SK-N-SH (cell line): Measurements from ENCODE around the gene UBE2G2.

Experiments used
- CTCF ChIP-seq: fragments of 200-600 bp; sonication (generic); IDR thresholded peaks from 2 replicates; pipeline ENCODE4 v1.6.1; 2017; ENCODE audit warnings: antibody characterized with exemption, mild to moderate bottlenecking, moderate library complexity
- RXRA ChIP-seq: IDR thresholded peaks from 2 replicates; pipeline ENCODE4 v1.4.0; 2012; ENCODE audit warnings: low read depth, mild to moderate bottlenecking, borderline replicate concordance
- SMC3 ChIP-seq: IDR thresholded peaks from 2 replicates; pipeline ENCODE4 v1.6.1; 2012; ENCODE audit warnings: low read depth, low read length, improper control_type of control experiment
- TAF1 ChIP-seq: IDR thresholded peaks from 2 replicates; pipeline ENCODE4 v1.6.1; 2012; ENCODE audit warnings: low read depth, mild to moderate bottlenecking, low read length, moderate library complexity, borderline replicate concordance

DNA sequence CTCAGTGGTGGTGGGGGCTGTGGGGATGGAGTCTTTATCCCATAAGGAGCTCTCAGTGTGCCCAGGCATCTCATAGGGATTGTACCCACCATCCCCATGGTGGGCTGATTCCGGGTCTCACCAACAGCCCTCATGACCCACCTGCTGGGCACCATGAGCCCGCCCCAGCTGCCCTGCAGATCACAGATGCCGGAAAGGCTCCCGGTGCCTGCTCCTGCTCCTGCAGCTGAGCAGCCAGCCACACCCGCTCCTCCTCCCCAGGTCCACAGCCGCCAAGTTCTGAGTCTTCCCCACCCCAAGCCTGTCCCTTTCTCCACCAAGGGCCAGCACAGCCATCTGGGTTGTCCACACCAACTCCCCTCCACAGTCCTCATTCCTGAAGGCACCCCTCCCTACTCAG is 74.8 kb downstream of the UBE2G2 start:
- TF ChIP-seq RXRA (no peak), TAF1 (no peak), CTCF (no peak), SMC3 (no peak)
